Non-pigmented ciliary epithelial cell (primary cell): ENCODE measurements around the gene EXOC2.

Experiments
- DNase-seq: peaks from one replicate; pipeline ENCODE4 v3.0.0-alpha.2; 2010; ENCODE audit warnings: low read depth

EXOC2 gene

DNA sequence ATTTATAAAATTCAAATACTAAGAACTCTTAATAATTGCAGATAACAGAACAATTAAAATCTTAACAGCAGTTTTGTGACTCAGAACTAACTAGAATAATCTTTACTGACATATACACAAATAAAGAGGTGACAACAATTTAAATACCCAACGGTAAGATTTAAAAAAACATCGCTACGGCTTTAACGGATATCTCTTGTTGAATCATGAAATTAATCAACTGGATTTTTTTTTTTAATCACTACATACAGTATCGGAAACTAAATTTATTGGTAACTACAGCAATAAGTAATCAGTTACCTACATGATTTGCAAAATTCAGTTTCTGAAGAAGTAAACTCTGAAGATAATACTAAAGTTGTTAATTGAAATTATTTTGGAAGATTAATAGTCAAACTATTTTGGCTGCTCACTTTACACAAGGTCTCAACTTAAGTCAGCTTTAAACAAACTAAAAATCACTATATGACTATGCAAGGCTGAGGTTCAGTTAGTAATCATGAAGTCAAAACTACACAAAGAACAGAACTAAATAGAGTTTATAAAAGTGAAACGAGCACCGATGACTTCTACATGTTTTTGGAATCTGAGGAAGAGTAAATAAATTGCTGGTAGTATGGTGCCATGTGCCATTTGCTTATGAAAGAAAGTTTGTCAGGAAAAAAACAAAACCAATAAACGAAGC lies 164.8 kb downstream of the EXOC2 start:
- no peak for DNase-seq

DNA sequence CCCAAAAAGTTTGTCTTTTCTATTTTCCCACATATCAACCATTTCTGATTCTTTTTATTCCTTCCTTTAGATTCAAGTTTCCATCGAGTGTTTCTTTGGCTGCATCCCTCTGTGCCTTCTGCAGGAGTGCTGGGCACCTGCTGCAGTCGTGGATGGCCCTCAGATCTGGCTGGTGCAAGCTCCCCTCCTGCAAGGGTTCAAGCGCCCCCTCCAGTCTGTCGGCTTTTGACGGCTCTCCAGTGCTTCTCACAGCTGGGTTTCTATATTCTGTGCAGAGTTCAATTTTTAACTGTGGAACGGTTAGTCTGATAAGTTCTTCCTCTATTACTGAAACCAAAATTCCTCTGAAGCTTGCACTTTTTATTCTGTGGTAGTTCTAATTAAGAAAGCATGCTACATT lies 168.1 kb downstream of the EXOC2 start:
- no peak for DNase-seq

DNA sequence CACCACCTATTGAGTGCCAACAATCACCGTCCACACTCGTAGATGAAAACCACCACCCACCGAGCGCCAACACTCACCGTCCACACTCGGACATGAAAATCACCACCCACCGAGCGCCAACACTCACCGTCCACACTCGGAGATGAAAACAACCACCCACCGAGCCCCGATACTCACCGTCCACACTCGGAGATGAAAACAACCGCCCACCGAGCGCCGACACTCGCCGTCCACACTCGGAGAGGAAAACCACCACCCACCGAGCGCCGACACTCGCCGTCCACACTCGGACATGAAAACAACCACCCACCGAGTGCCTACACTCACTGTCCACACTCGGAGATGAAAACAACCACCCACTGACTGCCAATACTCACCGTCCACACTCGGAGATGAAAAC lies 172.1 kb downstream of the EXOC2 start:
- DNase-seq, result no peak

DNA sequence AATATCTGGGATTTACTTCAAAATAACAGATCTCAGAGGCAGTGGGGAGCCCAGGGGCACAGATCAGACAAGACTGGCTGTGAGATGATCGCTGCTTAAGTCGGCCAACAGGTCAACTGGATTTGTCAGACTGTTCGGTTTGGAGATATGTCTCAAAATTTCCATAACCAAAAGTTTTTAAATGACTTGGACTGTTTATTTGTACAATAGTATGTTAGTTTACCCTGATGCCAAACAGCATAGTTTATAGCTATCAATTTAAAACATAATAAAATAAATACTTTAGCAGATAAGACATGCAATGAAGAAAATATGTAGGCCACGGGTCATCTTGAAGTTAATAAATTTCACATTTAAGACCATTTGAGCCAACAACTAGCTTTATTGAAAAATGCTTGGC lies 174.7 kb downstream of the EXOC2 start:
- DNase-seq, result no peak

DNA sequence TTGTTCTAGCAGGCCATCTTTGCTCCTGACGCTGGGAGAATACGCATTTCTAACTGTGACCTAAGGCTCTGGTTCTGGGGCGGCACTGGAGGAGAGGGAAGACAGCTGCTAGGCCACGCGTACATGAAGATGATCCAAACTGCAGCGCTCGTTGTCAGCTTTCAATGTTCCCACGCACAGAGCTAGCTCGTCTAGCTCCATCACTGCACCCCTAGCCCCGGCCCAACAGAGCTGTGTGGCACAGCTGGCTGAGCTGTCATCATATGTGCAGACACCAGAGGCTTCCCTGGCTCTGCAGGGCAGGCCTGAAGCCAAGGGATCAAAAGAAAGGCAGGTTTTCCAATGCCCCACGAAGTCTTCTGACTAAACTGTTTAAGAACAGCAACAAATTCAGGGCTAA lies 176.7 kb downstream of the EXOC2 start:
- DNase-seq, result no peak

DNA sequence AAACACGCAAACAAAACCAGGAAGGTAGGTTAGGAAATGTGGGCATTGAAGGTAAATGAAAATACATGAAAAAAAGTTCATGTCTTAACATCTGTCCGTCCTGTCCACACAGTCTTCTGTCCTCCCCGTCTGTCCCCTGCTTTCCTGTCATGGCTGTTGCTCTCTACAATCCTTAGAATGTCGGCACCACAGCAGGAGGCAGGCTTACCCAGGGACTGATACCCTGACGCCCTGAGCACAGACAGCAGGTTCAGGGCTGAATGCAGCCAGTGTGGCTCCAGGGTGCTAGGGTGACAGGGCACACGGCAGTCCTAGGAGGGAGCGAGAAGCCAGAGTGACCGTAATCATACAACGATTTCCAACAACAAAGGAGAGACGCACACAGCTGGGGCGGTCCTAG lies 177.7 kb downstream of the EXOC2 start:
- no peak for DNase-seq

DNA sequence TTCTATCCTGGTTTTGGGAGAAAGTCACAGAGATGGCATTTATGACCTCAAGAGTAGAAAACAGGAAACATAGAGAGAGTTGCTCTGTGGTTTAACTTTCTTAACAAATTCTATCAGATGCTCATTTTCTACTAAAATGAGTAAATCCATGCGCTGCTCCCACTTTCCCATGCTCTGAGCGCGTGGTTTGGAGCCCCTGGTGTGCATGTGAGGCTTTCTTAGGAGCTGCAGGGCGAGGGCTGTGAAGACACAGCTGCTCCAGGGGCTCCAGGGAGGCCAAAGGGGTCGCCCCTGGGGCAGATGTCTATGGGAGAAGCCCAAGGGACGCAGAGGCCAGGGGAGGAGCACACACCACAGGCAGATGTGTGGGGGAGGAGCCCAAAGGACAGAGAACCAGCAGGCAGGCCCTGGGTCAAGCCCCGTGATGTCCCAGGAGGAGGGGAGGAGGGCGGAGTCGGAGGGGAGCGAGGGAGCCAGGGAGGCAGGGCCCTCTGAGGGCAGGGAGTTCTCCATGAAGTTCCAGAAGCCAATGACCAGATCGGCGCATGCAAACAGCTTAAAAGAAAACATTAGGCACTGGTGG lies 178.5 kb downstream of the EXOC2 start:
- DNase-seq, result no peak

DNA sequence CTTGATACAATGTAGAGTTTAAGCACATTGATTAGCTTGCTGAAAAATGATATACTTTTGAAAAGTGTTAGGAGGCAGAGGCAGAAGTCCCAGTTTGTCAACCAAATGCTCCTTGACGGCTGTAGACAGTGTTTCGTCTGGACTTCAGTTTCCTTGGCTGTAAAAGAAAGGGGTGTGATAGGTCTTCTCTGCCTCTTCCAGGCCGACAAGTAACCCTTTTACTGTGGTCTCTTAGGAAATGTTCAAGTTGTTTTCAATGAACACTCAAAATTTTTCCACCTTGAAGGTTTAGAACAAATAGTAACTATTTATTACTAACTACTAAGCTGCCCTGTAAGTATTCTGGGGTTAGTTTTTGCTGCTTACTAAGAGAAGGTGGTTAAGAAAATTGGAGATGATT lies 179.0 kb downstream of the EXOC2 start:
- no peak for DNase-seq

DNA sequence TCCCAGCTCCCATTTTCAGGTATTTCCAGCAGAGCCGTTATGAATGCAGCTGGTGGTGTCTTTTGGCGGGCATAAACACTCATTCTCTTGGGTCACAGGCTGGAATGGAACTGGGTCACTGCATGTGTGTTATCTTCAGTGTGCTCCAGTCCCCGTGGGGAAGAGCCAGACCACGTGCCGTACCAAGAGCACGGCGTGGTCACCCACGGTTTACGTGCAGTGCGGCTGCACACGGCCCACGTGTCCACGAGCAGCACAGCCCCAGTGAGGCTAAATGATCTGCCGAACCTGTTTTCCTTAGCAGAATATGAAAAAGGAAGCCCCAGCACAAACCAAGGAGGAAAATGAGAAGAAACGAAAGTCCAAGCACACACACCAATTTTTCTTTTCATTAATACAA lies 179.9 kb downstream of the EXOC2 start:
- no peak for DNase-seq

DNA sequence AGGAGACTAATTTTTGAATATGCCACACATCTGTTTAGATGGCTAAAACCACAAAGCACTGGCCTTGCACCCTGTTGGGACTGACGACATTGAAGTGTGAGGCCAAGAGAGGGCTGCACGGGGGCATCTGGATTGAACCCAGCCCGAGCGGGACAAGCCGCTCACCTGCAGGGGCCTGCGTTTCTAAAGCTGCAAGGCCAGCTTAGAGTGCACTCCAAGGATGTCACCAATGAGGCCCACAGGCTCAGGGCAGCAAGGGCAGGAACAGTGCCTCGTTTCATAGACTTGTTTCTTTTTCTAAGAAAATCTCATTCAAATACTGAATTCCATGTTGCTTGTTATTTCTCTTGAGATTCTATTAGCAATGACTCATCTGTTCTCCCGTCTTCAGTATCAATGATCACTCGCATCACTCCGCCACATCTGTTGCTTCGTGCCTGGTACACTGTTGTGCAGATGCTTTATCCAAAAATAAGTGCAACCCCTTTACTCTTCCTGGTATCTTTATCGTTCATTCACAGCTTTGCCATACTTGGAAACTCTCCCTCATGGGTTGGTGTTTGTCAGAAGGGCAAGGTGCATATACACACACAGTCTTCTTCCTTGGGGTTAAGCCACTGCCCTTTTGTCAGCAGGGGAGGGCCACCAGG lies 181.3 kb downstream of the EXOC2 start:
- DNase-seq, result no peak

DNA sequence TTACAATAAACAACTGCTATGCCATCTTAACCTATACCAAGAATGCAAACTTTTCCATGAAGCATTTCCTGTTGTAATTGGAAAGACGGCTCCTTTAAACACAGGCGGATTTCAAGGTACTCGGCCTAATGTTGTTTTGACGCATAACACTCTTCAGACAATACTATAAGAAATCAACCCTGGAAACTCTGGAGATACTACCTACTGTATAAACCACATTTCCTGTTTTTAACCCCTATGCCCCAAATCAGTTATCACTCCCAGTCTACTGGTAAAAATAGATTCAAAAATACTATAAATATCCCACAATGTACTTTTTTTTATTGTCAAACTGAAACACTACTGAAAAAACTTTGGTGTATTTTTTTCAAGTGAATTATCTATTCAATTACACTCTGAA lies 183.3 kb downstream of the EXOC2 start:
- no peak for DNase-seq

DNA sequence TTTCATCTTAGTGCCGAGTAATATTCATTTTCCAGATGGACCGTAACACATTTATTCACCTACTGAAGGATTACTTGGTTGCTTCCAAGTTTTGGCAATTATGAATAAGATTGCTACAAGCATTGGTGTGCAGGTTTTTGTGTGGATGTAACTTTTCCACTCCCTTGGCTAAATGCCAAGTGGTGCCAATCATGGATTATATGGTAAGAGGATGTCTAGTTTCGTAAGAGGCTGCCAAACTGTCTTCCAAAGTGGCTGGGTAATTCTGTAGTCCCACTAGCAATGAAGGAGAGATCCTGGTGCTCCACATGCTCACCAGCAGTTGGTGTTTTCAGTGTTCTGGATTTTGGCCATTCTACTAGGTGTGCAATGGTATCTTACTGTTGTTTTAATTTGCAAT lies 184.3 kb downstream of the EXOC2 start:
- DNase-seq, result no peak

DNA sequence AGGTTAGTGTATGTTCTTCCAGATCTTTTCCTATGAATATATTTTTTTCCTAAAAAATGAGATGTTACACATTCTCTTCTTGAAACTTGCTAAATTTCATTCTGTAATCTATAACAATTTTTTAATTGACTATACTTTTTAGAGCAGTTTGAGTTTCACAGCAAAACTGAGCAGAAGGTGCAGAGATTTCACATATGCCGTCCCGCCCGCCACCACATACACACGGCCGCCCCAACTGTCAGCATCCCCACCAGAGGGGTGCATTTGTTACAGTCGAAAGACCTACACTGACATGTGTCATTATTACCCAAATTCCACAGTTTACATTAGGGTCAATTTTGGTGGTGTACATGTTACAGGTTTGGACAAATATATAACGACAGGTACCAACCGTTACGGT lies 184.9 kb downstream of the EXOC2 start:
- no peak for DNase-seq

DNA sequence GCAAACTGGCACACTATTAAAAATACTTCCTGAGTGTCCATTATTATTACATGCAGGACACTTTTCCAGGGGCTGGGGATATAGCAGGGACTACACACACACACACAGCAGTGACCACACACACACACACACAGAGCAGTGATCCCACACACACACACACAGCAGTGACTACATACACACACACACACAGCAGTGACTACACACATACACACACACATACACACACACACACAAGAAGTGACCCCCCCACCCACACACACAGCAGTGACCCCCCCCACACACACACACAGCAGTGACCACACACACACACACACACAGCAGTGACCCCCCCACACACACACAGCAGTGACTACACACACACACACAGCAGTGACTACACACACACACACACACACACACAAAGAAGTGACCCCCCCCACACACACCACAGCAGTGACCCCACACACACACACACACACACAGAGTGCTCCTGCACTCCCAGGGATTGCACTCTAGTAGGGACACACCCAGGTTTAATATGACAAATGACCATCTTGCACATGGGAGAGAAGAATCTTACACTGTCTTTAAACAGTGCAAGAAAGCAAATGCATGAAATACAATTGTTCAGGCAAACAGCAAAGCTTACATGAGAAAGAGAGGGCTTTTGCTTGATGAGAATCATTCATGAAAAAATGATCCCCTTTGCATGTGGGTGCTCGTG lies 185.9 kb downstream of the EXOC2 start:
- no peak for DNase-seq

DNA sequence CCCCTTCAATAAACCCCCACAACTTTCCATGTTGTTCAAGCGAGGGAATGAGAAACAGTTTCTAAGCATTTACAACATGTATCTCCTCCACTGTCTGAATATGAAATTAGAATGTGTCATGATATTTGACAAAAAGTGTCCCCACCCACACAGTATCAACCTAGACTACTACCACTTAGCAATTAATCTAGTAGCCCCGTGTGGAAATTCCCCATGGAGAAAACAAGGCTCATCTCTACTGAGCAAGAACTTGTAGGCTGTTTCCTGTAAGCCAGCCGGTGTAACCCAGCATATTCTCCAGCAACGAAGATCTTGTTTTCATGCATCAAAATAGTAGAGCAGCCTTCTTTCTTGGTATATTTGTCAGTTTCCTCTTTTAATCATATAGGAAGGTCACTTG lies 186.4 kb downstream of the EXOC2 start:
- DNase-seq, result no peak

DNA sequence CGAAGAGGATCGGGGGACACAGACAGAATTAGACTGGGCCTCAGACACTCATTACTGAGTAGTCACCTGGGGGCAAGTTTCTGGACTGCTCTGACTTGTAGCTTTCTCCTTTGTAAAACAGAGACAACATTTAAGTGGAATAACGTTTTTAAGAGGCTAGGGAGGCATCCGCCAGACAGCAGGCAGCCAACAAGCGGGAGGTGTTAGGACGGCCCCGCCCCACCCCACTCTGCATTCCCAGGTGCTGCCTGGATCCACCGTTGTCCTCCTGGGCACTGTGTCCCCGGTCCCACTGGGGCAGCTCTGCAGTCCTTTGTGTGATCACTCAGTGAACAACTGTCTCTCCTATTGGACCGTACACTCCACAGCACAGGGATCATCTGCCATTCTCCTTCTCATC lies 187.6 kb downstream of the EXOC2 start:
- DNase-seq, result no peak

DNA sequence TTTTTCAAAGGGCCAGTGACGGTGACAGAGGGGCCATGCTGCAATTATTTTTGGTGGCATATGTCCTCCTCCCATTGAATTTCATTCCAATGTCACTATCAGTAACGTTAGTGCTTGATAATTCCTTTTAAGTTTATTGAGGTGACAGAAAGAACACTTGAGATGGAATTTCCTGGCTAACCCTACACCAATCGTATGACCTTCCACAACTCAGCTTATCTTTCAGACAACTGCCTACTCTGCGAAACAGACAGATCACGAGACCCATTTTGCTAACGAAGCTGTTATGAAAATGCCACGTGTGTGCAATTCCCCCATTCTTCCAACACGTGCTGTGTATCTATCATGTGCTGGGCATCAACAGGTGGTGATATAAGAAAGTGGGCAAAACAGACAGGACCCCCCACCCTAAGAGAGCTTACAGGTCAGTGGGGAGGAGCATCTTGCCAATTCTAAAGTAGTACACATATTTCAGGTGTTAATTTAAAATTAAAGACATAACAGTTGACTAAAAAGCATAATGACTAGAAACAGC lies 188.4 kb downstream of the EXOC2 start:
- DNase-seq, result no peak

DNA sequence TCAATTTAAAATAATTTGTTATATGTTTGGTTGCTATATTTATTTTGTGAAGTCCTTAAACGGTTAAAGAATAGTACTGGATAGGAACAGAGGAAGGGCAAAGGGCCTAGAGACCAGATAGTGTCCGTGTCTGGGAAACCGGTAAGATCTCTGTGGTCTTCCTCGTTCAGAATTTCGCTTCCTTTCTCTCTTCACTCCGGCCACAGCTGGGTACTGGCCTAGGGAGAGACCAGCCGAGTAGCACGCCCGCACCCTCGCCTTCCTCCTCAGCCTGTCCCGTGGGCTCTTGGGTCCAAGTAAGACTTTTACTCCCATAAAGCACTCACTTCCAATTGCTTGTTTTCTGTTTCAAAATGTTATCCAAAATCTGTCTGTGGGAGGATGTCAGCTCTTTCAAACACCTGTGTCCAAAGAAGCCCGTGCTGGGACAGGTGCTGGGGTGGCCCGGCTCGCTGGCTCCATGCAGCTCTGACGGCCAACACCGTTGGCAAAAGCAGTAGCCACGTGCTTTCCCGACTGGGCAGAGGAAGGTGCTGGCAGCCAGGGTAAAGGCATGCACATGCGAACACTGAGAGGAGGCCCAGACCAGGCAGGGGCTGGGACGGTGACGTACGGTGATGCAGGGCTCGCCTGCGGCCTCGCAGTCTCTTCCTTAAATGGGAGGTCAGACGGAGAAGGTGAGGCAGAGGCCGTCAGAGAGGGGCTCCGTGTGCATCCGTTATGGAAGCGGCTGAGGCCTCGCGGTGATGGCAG lies 189.2 kb downstream of the EXOC2 start:
- DNase-seq, result no peak

DNA sequence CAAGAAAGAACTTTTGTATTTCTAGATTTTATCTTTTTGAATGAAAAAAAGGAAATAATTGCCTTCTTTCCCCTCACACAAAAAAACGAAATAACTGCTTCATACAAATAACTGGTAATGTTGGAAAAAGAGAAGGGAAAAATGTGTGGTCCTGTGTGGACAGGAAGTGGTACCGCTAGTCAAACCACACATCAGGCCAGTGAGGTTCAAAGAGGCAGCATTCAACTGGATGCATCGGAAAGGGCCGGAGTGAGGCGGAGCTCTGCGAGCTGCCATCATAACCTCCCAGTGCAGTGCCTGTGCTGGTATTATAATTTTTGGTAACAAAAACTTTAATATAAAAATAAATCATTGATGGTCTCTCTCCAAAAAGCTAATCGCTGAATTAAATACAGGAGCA lies 190.2 kb downstream of the EXOC2 start:
- no peak for DNase-seq

DNA sequence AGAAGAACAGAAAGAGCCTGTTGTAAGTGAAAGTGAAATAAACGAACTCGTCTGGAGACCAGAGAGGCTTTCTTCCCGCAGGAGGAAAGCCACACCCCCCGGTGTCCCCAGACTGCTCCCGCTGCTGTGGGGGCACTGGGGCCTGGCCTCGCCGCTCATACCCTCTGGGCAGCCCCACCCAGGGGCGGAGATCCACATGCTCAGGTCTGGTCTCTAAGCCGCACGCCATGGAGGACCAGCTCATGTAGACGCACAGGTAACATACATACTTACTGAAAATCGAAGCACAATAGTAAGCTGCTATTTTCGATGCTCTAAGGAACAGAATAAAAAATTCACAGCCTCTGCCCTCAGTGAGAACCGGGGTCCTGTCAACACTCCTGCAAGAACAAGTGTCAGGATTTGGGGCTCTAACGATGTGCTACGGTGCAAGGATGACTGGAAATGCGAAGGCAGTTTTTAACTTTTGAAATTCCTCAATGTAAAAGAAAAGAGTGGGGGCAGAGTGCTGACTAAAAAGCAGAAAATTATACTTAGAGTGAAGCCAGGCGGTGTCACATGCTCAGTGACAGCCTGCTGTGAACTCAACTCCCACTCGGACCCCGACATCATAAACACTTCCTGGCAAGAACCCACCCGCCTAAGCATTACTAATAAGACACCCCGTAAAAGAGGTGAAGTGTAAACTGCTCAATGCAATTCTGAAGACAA lies 190.9 kb downstream of the EXOC2 start:
- no peak for DNase-seq

DNA sequence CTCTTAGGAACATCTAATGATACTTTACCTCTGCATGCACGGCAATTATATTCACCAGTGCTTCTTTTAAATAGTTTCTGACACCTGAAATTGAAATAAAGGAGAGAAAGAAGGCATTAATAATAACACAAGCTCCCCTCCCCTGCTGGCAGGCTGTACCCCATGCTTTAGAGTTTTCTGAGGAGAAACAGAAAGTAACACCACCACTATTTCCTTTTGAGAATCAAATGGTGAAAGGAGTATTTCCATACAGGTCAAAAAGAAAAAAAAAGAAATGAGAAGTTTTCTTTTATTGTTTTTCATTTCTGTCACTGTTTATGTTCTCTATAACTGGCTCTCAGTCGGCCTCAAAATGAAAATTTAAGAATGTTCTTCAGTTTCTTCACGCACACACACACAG lies 193.3 kb downstream of the EXOC2 start:
- no peak for DNase-seq

DNA sequence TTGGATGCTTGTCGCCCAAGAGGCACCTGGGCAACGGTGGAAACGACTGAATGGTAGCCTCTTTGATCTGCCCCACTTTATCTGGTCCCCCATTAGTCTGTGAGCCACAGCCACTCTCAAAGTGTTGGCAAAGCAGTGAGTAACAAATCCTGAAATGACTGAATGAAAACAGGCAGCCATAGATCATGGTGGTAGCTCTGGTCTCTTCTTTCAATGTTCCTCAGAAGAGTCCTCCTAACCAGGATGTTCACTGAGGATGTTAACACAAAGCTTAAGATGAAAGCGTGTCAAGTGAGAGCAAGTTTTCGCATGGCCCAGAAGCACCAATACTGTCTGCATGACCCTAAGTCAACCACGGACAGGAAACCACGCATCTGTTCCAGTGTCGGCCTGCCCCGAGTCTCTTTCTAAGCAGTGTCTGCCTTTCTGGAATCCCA lies 194.1 kb downstream of the EXOC2 start:
- DNase-seq, result no peak
